Measurements from ENCODE around the gene ACSF3. TPM values are rescaled to one million over a fixed set of nuclear protein-coding genes. Genes with fewer than 3 reads are reported as not detected.
"Not testable (repeated sequence)": the region's sequence is repeated elsewhere in the genome, so short reads cannot be mapped to it uniquely, and the experiment has no call there.

Gene ACSF3
- total RNA-seq, 3 donors from 2014 or later: 20.8 to 42.3 (median 40.4) TPM

DNA sequence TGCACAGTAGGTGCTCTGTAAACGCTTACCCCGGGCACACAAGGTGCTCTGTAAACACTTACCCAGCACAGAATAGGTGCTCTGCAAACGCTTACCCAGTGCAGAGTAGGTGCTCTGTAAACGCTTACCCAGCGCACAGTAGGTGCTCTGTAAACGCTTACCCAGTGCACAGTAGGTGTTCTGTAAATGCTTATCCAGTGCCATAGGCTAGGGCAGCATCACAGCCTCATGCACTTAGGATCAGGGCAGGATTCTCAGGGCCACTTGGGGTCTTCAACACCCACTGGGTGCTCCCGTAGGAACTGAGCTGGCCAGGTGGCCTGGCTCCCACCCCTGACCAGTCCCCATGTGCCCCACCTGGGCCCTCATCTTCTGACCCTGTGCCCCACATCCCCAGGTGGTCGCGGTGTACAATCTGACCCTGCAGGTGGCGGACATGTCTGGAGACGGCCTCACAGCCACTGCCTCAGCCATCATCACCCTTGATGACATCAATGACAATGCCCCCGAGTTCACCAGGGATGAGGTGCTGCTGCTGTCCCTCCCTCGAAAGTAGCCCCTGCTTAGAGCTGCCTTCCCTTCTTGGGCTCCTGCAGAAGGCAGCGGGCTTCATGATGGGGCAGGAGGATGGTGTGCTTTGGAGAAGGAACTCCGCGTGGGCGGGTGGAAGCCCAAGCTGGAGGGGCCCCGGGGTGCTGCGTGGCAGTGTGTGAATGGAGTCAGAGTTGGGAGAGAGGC lies 93.5 kb downstream of the ACSF3 start:
- H3K9me3 ChIP-seq: no peaks in the 10 kb centered on the region
- H3K4me3 ChIP-seq: no peak overlapping the region
- TF ChIP-seq, protein P1, sequence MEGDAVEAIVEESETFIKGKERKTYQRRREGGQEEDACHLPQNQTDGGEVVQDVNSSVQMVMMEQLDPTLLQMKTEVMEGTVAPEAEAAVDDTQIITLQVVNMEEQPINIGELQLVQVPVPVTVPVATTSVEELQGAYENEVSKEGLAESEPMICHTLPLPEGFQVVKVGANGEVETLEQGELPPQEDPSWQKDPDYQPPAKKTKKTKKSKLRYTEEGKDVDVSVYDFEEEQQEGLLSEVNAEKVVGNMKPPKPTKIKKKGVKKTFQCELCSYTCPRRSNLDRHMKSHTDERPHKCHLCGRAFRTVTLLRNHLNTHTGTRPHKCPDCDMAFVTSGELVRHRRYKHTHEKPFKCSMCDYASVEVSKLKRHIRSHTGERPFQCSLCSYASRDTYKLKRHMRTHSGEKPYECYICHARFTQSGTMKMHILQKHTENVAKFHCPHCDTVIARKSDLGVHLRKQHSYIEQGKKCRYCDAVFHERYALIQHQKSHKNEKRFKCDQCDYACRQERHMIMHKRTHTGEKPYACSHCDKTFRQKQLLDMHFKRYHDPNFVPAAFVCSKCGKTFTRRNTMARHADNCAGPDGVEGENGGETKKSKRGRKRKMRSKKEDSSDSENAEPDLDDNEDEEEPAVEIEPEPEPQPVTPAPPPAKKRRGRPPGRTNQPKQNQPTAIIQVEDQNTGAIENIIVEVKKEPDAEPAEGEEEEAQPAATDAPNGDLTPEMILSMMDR (IDR thresholded peaks at IDR 0.05): no peak
- no peak for TF ChIP-seq POLR2AphosphoS5 (IDR thresholded peaks at IDR 0.05)
- TF ChIP-seq POLR2A (IDR thresholded peaks at IDR 0.05): no peak
- no peaks in the 10 kb centered on the region for H3K36me3 ChIP-seq
- H3K4me1 ChIP-seq: peaks cover 0 to 3% of the 10 kb centered on the region in 2 donors
- H3K27me3 ChIP-seq: peaks cover 5 to 10% of the 10 kb centered on the region in 2 donors
- intact Hi-C loops (cut with DNase I; ENCODE audit: low total_unique reads): no loop called here
- no peak overlapping the region for H3K27ac ChIP-seq
- no peak for DNase-seq (ENCODE audit: low spot score in 2 of 2)

- intact Hi-C loops (cut with DNase I; ENCODE audit: low total_unique reads): no loop called here
- no peaks in the 10 kb centered on the region for H3K36me3 ChIP-seq
- DNase-seq (ENCODE audit: low spot score in 2 of 2): no peak
- H3K9me3 ChIP-seq: no peaks in the 10 kb centered on the region
- no peak overlapping the region for H3K4me3 ChIP-seq
- no peak overlapping the region for H3K27ac ChIP-seq
- peaks cover 0 to 4% of the 10 kb centered on the region in 2 donors for H3K4me1 ChIP-seq
- TF ChIP-seq POLR2AphosphoS5 (IDR thresholded peaks at IDR 0.05): no peak
- TF ChIP-seq, protein P1 (IDR thresholded peaks at IDR 0.05): no peak
- peaks cover 5 to 10% of the 10 kb centered on the region in 2 donors for H3K27me3 ChIP-seq
Observed at GRCh38 chr16:89187770-89188392, 94.2 kb downstream of the ACSF3 start.

DNA sequence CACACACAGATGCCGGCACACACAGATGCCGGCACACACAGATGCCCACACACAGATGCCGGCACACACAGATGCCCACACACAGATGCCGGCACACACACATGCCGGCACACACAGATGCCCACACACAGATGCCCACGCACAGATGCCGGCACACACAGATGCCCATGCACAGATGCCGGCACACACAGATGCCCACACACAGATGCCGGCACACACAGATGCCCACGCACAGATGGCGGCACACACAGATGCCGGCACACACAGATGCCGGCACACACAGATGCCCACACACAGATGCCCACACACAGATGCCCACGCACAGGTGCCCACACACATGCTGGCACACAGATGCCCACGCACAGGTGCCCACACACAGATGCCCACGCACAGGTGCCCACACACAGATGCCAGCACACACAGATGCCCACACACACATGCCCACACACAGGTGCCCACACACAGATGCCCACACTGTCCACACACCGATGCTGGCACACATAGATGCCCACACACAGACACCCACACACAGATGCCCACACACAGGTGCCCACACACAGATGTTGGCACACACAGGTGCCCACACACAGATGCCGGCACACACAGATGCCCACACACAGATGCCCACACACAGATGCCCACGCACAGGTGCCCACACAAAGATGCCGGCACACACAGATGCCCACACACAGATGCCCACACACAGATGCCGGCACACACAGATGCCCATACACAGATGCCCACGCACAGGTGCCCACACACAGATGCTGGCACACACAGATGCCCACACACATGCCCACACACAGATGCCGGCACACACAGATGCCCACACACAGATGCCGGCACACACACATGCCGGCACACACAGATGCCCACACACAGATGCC lies 95.1 kb downstream of the ACSF3 start:
- H3K27me3 ChIP-seq; DNase-seq (ENCODE audit: low spot score in 2 of 2); H3K27ac ChIP-seq; H3K36me3 ChIP-seq; intact Hi-C loops (cut with DNase I; ENCODE audit: low total_unique reads); H3K4me3 ChIP-seq; H3K9me3 ChIP-seq; H3K4me1 ChIP-seq: not testable (repeated sequence)

- TF ChIP-seq POLR2A (IDR thresholded peaks at IDR 0.05) (no peak), POLR2AphosphoS5 (IDR thresholded peaks at IDR 0.05) (no peak)
- TF ChIP-seq, protein P1 (IDR thresholded peaks at IDR 0.05): no peak
- intact Hi-C loops (cut with DNase I; ENCODE audit: low total_unique reads): no loop called here
- no peaks in the 10 kb centered on the region for H3K9me3 ChIP-seq
- DNase-seq (ENCODE audit: low spot score in 2 of 2): no peak
- peaks cover 0 to 4% of the 10 kb centered on the region in 2 donors for H3K4me1 ChIP-seq
- no peaks in the 10 kb centered on the region for H3K36me3 ChIP-seq
- no peak overlapping the region for H3K27ac ChIP-seq
- peaks cover 2 to 10% of the 10 kb centered on the region in 2 donors for H3K27me3 ChIP-seq
- H3K4me3 ChIP-seq: no peak overlapping the region
Observed at GRCh38 chr16:89189358-89190025, 95.8 kb downstream of the ACSF3 start.

- TF ChIP-seq POLR2A (IDR thresholded peaks at IDR 0.05): no peak
- TF ChIP-seq POLR2AphosphoS5 (IDR thresholded peaks at IDR 0.05): no peak
- TF ChIP-seq, protein P1 (IDR thresholded peaks at IDR 0.05): no peak
- no peaks in the 10 kb centered on the region for H3K36me3 ChIP-seq
- intact Hi-C loops (cut with DNase I; ENCODE audit: low total_unique reads): no loop called here
- peaks cover 2 to 10% of the 10 kb centered on the region in 2 donors for H3K27me3 ChIP-seq
- H3K27ac ChIP-seq: no peak overlapping the region
- H3K9me3 ChIP-seq: no peaks in the 10 kb centered on the region
- DNase-seq (ENCODE audit: low spot score in 2 of 2): no peak
- H3K4me3 ChIP-seq: no peak overlapping the region
- peaks cover 0 to 4% of the 10 kb centered on the region in 2 donors for H3K4me1 ChIP-seq
Observed at GRCh38 chr16:89190150-89190958, 96.7 kb downstream of the ACSF3 start.

Measured in breast epithelium (tissue), 4 donors.